ENCODE measurements around the gene ABI1. TPM values are rescaled to one million over a fixed set of nuclear protein-coding genes. Genes with fewer than 3 reads are reported as not detected.

The ABI1 gene
- polyA plus RNA-seq, 2 of the 4 experiments (the other 2 are of a cell fraction), result 35.8 to 67.6 TPM

GRCh38 chr10:26711324-26711723 is 149.4 kb downstream of the ABI1 start:
- TF ChIP-seq BCL3 (IDR thresholded peaks at IDR 0.05), result no peak
- no peak for TF ChIP-seq ZC3H11A (IDR thresholded peaks at IDR 0.05)
- no peak for TF ChIP-seq CBX8 (IDR thresholded peaks at IDR 0.05)
- TF ChIP-seq HMGXB4 (CRISPR knock-in tag; IDR thresholded peaks at IDR 0.05; ENCODE audit: borderline replicate concordance), result no peak
- no peak for TF ChIP-seq ZFP36 (IDR thresholded peaks at IDR 0.05; ENCODE audit: borderline replicate concordance, partially characterized antibody)
- TF ChIP-seq JUN (IDR thresholded peaks at IDR 0.05), result no peak
- no peak for TF ChIP-seq NPAS2 (CRISPR knock-in tag; IDR thresholded peaks at IDR 0.05; ENCODE audit: borderline replicate concordance)
- no peak for TF ChIP-seq SMC3 (IDR thresholded peaks at IDR 0.05)
- no peak for TF ChIP-seq CBX2 (IDR thresholded peaks at IDR 0.05; ENCODE audit: borderline replicate concordance, low read depth)
- no peak for TF ChIP-seq REST (IDR thresholded peaks at IDR 0.05)
- TF ChIP-seq POLR2AphosphoS2 (conservative IDR thresholded peaks at IDR 0.05; ENCODE audit: low read length), result no peak
- Histone ChIP-seq H3K9me3 (no peaks in the 10 kb centered on the region), H3K4me1 (no peaks in the 10 kb centered on the region), H3K27ac (no peak overlapping the region), H3K4me2 (no peak overlapping the region), H3K4me3 (no peak overlapping the region)
- ChIA-PET CTCF (interaction anchor here (1.1 to 2.9 kb wide), 3 partner anchors 13 to 28 kb away, joined by 3 to 19 read pairs (median 3); no protein-coding TSS in a partner anchor), POLR2A (no interaction called here)
- no peak for ATAC-seq
- no peak for FAIRE-seq
- no peak for DNase-seq (ENCODE audit: low read depth in 1 of 2, low spot score in 1 of 2)
- WGBS (ENCODE audit: missing lambda C conversion rate), result 99% methylated on average over 5 of the region's 5 CpGs

DNA sequence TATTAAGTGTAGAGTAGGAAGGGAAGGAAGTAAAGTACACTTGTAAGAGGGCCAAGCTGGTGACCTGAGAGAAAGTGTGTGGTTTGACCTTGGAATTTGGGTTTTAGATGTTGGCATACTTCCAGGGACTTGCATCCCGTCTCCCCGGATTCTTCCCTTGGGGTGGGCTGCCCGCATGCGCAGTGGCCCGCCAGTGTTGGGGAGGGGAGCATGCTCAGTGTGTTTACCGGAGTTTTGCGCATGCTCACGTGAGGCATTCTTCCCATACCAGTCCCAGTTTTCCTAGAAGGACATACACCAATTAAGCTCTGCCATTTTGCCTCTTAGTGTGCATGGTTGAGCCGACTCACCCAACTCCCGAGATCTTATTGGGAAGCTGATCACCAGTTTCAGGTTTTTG is 153.8 kb downstream of the ABI1 start:
- TF ChIP-seq, protein P1, sequence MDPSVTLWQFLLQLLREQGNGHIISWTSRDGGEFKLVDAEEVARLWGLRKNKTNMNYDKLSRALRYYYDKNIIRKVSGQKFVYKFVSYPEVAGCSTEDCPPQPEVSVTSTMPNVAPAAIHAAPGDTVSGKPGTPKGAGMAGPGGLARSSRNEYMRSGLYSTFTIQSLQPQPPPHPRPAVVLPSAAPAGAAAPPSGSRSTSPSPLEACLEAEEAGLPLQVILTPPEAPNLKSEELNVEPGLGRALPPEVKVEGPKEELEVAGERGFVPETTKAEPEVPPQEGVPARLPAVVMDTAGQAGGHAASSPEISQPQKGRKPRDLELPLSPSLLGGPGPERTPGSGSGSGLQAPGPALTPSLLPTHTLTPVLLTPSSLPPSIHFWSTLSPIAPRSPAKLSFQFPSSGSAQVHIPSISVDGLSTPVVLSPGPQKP (IDR thresholded peaks at IDR 0.05; ENCODE audit: low read depth, low read length), result no peak
- TF ChIP-seq BHLHE40 (IDR thresholded peaks at IDR 0.05; ENCODE audit: low read depth, low read length) (no peak), CEBPB (IDR thresholded peaks at IDR 0.05) (no peak), REST (IDR thresholded peaks at IDR 0.05) (no peak), HOXA7 (CRISPR knock-in tag; IDR thresholded peaks at IDR 0.05) (no peak), ZSCAN20 (CRISPR knock-in tag; IDR thresholded peaks at IDR 0.05) (no peak), ZC3H11A (IDR thresholded peaks at IDR 0.05) (no peak), CHD2 (IDR thresholded peaks at IDR 0.05; ENCODE audit: low read length, partially characterized antibody) (no peak), HDAC2 (IDR thresholded peaks at IDR 0.05) (no peak), PHF8 (IDR thresholded peaks at IDR 0.05; ENCODE audit: borderline replicate concordance, low read depth) (no peak)
- TF ChIP-seq, protein P2, sequence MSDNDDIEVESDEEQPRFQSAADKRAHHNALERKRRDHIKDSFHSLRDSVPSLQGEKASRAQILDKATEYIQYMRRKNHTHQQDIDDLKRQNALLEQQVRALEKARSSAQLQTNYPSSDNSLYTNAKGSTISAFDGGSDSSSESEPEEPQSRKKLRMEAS (IDR thresholded peaks at IDR 0.05), result no peak
- POLR2A ChIA-PET, result no interaction called here
- ATAC-seq, result no peak
- CTCF ChIA-PET, result interaction anchor here (0.6 to 3.1 kb wide), 4 partner anchors 18 to 175 kb away, joined by 3 to 27 read pairs (median 4); no protein-coding TSS in a partner anchor
- no peak for DNase-seq (ENCODE audit: low read depth in 1 of 2, low spot score in 1 of 2)
- no peak for FAIRE-seq
- no peaks in the 10 kb centered on the region for H3K9me3 ChIP-seq
- H3K4me2 ChIP-seq, result no peak overlapping the region
- H3K27ac ChIP-seq, result no peak overlapping the region
- no peak overlapping the region for H3K4me3 ChIP-seq
- no peaks in the 10 kb centered on the region for H3K4me1 ChIP-seq
- 96% methylated on average over 10 of the region's 10 CpGs for WGBS (ENCODE audit: missing lambda C conversion rate)

All from A549 (cell line).